Transverse colon (tissue), 4 donors: ENCODE measurements around the gene PDE6G. TPM values are rescaled to one million over a fixed set of nuclear protein-coding genes. Genes with fewer than 3 reads are reported as not detected.

Source experiments
- DNase-seq: peaks from one replicate; pipeline ENCODE4 v3.0.0-alpha.2; 2019
- H3K27ac ChIP-seq, 4 donors: fragments of 200-600 bp; sonication (generic); 2 replicates each; pipeline ENCODE4 v1.5.1; 2016 to 2018; ENCODE audit warnings: inconsistent platforms in 4 of 4
- H3K27me3 ChIP-seq: fragments of 200-600 bp; sonication (generic); 2 replicates; pipeline ENCODE4 v1.5.1; 2017; ENCODE audit warnings: inconsistent platforms
- H3K36me3 ChIP-seq, 4 donors: fragments of 200-600 bp; sonication (generic); 2 replicates each; pipeline ENCODE4 v1.5.1; 2017 to 2019; ENCODE audit warnings: inconsistent platforms in 4 of 4
- H3K4me1 ChIP-seq, 4 donors: fragments of 200-600 bp; sonication (generic); 2 replicates each; pipeline ENCODE4 v1.5.1; 2017 to 2020; ENCODE audit warnings: inconsistent platforms in 4 of 4
- H3K4me3 ChIP-seq, 4 donors: fragments of 200-600 bp; sonication (generic); 1 replicate in 1 of 4; 2 replicates in 3 of 4; pipeline versions ENCODE4 v1.5.1 to v1.6.1; 2017 to 2019; ENCODE audit warnings: inconsistent platforms in 4 of 4
- H3K9me3 ChIP-seq, 2 donors: fragments of 200-600 bp; sonication (generic); 2 replicates each; pipeline ENCODE4 v1.5.1; 2017 to 2019; ENCODE audit warnings: inconsistent platforms in 2 of 2
- CTCF ChIP-seq, 5 experiments: fragments of 200-600 bp in 3 of 5; fragments of 450-650 bp in 2 of 5; sonication (generic) in 3 of 5; IDR thresholded peaks; 1 replicate in 2 of 5; 2 replicates in 3 of 5; pipeline ENCODE4 v1.5.1; 2016 to 2017; ENCODE audit warnings: antibody characterized with exemption in 5 of 5, inconsistent platforms in 3 of 5, mild to moderate bottlenecking in 2 of 5, moderate library complexity in 1 of 5
- EP300 ChIP-seq: sonication (generic); formaldehyde crosslinking; IDR thresholded peaks from one replicate; pipeline ENCODE4 v1.6.1; 2017; ENCODE audit warnings: antibody characterized with exemption, low read depth
- POLR2A ChIP-seq: fragments of 450-650 bp; IDR thresholded peaks from one replicate; pipeline ENCODE4 v1.6.1; 2016; ENCODE audit warnings: antibody characterized with exemption, mild to moderate bottlenecking, moderate library complexity
- POLR2AphosphoS5 ChIP-seq, 3 donors: sonication (generic); formaldehyde crosslinking; IDR thresholded peaks; one replicate each; pipeline ENCODE4 v1.6.1; 2016; ENCODE audit warnings: antibody characterized with exemption in 3 of 3
- WGBS, 2 donors: methylation state at CpG; one replicate each; pipeline ENCODE4 v1.1.5; 2018; ENCODE audit warnings: low coverage in 1 of 2; 5-methylcytosine and 5-hydroxymethylcytosine counted together
- in situ Hi-C, 4 donors: fragments of 200-750 bp; cut with MboI; loops; one replicate each; pipeline versions ENCODE4 v1.15.0 to v1.15.1; 2017; ENCODE audit warnings: low sequenced_read_pairs in 3 of 4, low pct_ligation_motif_present in 1 of 4, low pct_unique_long_range_greater_than_20kb in 1 of 4
- intact Hi-C: fragments of 100-400 bp; cut with DNase I; formaldehyde crosslinking; loops from one replicate; pipeline ENCODE4 v1.15.1; 2023; ENCODE audit warnings: low total_unique reads
- total RNA-seq, 4 donors: library from RNA; depleted of rRNA; stranded (reverse); fragments of >200 nt; gene quantifications; one replicate each; pipeline ENCODE4 v1.1.0, GENCODE V29; 2016

Gene PDE6G
- total RNA-seq, 4 donors from 2014 or later, result not detected

- DNase-seq, result no peak
- 76 to 82% methylated on average over 5 to 16 of the region's 16 CpGs for WGBS, 2 donors
- peaks cover 0 to 10% (median 2%) of the 10 kb centered on the region in 4 donors for H3K4me1 ChIP-seq
- no peaks in the 10 kb centered on the region for H3K9me3 ChIP-seq
- in situ Hi-C loops (loop anchor here in 1 of 4 donors (25.0 kb wide), 1 partner anchor 350 kb away; no protein-coding TSS in a partner anchor), intact Hi-C loops (no loop called here)
- H3K27me3 ChIP-seq, result no peaks in the 10 kb centered on the region
- peaks cover 0 to 46% (median 22%) of the 10 kb centered on the region in 4 donors for H3K36me3 ChIP-seq
- TF ChIP-seq EP300, result no peak
- H3K4me3 ChIP-seq, result no peak overlapping the region
- H3K27ac ChIP-seq, result no peak overlapping the region
Measured at GRCh38 chr17:81612172-81612970, 44.0 kb downstream of the PDE6G start.

GRCh38 chr17:81609541-81610311 is 46.6 kb downstream of the PDE6G start:
- Histone ChIP-seq H3K4me1 (peaks cover 0 to 5% (median 2%) of the 10 kb centered on the region in 4 donors), H3K9me3 (no peaks in the 10 kb centered on the region), H3K27ac (no peak overlapping the region), H3K27me3 (no peaks in the 10 kb centered on the region), H3K36me3 (peaks cover 0 to 51% (median 24%) of the 10 kb centered on the region in 4 donors), H3K4me3 (no peak overlapping the region)
- intact Hi-C loops (no loop called here), in situ Hi-C loops (loop anchor here in 1 of 4 donors (25.0 kb wide), 1 partner anchor 347 kb away; no protein-coding TSS in a partner anchor)
- no peak for DNase-seq
- WGBS, 2 donors, result 89 to 94% methylated on average over 7 to 19 of the region's 19 CpGs
- no peak for TF ChIP-seq CTCF (IDR thresholded peaks at IDR 0.05)
- no peak for TF ChIP-seq POLR2AphosphoS5 (IDR thresholded peaks at IDR 0.05)
- TF ChIP-seq POLR2A, result no peak
- no peak for TF ChIP-seq EP300

DNA sequence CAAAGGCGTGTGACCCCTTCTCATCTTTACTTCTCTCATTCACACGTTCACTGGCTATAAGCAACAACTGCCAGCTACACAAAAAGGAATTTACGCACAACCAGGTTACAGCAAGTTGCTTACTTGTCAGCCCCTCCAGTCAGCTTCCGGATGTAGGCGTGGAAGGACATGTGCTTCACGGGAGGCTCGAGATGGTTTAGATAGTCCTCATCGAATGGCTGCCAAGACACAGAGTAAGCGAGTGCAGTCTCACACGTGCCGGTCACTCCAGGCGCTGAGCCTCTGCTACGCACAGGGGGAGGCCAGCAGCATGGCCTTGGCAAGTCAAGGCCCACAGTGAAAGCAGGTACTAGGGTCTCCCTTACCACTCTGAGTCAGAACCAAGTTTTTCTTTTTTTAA is 47.7 kb downstream of the PDE6G start:
- Histone ChIP-seq H3K4me3 (no peak overlapping the region), H3K27ac (no peak overlapping the region), H3K36me3 (peaks cover 0 to 61% (median 29%) of the 10 kb centered on the region in 4 donors), H3K4me1 (peaks cover 0 to 1% (median 0%) of the 10 kb centered on the region in 4 donors), H3K9me3 (no peaks in the 10 kb centered on the region), H3K27me3 (no peaks in the 10 kb centered on the region)
- intact Hi-C loops, result no loop called here
- WGBS, 2 donors, result 95% methylated on average over 13 of the region's 13 CpGs; no CpG with 5 or more reads in 1 of the 2 donors
- in situ Hi-C loops, result loop anchor here in 1 of 4 donors (25.0 kb wide), 1 partner anchor 346 kb away; no protein-coding TSS in a partner anchor
- DNase-seq, result no peak
- no peak for TF ChIP-seq POLR2AphosphoS5 (IDR thresholded peaks at IDR 0.05)
- TF ChIP-seq CTCF (IDR thresholded peaks at IDR 0.05), result no peak
- no peak for TF ChIP-seq EP300
- TF ChIP-seq POLR2A, result no peak

DNA sequence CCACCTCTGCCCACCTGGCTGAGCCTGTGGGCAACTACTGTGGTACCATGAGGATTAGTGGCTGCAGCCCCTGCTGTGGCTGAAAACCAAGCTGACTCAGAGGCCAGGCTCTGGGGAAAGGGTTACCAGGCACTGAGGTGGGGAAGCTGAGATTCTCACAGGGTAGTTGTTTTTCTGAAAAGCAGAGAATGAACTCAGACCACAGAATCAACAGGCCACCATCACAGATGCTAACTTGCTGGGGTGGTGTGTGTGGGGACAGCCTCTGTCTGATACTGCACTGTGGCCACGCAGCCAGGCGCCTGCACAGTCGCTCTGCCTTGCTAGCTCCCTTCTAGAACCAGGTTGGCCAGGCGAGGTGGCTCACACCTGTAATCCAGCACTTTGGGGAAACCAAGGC is 48.3 kb downstream of the PDE6G start:
- no peak for DNase-seq
- intact Hi-C loops (no loop called here), in situ Hi-C loops (loop anchor here in 1 of 4 donors (25.0 kb wide), 1 partner anchor 346 kb away; no protein-coding TSS in a partner anchor)
- no peaks in the 10 kb centered on the region for H3K4me1 ChIP-seq
- no peak overlapping the region for H3K27ac ChIP-seq
- no peak for TF ChIP-seq CTCF (IDR thresholded peaks at IDR 0.05)
- TF ChIP-seq POLR2A, result no peak
- no peak for TF ChIP-seq POLR2AphosphoS5 (IDR thresholded peaks at IDR 0.05)
- TF ChIP-seq EP300, result no peak
- H3K9me3 ChIP-seq, result no peaks in the 10 kb centered on the region
- H3K4me3 ChIP-seq, result no peak overlapping the region
- H3K27me3 ChIP-seq, result no peaks in the 10 kb centered on the region
- H3K36me3 ChIP-seq, result peaks cover 0 to 63% (median 31%) of the 10 kb centered on the region in 4 donors
- WGBS, 2 donors, result 100% methylated on average over 4 of the region's 4 CpGs; no CpG with 5 or more reads in 1 of the 2 donors
